GM12878 (cell line): ENCODE results near the gene RHEB.

Experiments used
- HDGF ChIP-seq: fragments of 450-650 bp; IDR thresholded peaks from 2 replicates; pipeline ENCODE4 v1.6.1; 2016; ENCODE audit warnings: antibody characterized with exemption
- SMC3 ChIP-seq: IDR thresholded peaks from 2 replicates; pipeline ENCODE4 v1.6.1; 2011; ENCODE audit warnings: low read length, improper control_type of control experiment, borderline replicate concordance

DNA sequence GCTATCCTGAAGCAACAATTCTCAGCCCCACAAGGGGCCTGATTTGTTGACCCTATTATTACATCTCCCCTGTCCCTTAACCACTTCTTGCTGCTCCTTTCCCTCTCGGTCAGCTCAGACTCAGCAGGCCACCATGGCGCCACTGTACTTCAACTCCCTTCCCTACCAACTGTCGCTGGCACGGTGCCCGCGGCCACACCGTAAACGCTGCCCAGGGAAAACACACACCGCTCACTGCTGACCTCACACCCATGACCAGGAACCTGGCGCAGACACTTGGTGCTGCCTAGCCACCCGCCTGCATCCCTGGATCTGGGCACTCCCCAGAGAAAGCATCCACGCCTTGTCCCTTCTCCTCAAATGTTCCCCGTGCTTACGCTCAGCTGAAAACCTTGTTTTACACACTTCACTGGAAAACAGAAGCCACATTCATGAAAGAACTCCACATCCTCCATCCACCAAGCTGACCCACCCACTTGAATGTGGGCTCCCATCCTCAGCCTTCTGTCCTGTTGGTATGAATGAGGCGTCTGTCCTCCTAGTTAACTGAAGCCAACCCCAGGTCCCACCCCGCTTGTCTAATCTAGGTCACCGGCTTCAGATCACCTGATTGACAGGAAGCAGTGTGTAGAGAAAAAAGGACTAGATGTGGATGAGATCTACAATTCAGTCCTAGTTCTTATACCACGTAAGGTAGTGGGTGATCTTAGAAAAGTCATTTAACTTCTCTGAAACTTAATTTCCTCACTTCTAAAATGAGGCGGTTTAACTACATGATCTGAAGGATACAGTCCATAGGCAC, 51.3 kb downstream of the RHEB start:
- no peak for TF ChIP-seq SMC3
- TF ChIP-seq HDGF, result no peak
